Colon (tissue), 2 donors: ENCODE results near the gene FRMD4A.

Source experiments
- FAIRE-seq: peaks from 2 replicates; lab custom pipeline; 2012; peaks lifted over from hg19 to GRCh38; lab: Jason Lieb, UNC
- donor health status: control.
- donor health status: control.

Gene FRMD4A

DNA sequence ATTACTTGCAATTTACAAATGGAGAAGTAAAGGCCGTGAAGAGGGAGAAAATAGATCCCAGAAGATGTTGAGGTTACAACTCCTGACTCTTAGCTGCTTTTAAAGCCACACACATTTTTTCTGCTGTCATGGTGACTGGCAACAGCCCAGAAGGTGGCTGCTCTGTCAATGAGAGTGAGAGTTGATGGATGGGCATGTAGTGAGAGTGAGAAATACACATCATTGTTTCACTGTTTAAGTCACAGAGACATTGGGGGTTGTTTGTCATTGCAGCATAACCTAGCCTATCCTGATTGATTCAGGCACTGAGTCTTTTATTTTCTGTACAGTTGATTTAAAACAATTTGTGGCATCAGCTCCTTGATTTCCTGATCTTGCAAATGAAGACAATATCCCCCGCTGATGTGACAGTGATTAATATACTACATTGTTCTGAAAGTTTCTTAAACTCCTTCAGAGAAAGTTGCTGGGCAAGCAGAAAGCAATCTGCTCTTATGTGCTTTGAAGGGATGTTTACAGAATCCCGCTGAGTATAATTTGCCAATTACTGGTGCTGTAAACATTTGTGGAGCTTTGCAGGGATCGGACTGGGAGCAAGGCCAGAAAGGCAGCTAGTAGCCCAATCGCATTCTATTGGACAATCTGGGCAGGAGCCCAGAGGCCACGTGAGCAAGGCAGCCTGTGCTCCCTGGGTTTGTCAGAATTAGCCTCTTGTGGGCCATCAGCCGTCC lies 514.4 kb downstream of the FRMD4A start:
- FAIRE-seq = no peak

DNA sequence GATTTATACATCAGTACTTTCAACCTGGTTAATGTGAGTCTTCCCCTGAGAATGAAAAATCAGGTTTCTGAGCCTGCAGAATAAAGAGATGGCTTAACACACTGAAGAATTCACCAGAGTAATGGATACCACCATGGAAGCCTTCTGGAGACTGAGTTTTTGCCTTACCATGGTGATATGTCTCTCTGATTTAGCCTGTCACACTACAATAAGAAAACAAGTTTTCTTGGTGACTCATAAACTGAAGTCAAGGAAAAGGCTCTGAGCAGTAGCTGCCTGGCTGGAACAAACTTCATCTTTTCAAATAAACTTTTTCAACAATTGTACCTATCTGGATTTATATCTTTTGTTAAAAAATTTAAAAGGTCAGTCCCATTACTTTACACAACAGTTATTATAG lies 515.0 kb downstream of the FRMD4A start:
- no peak for FAIRE-seq

DNA sequence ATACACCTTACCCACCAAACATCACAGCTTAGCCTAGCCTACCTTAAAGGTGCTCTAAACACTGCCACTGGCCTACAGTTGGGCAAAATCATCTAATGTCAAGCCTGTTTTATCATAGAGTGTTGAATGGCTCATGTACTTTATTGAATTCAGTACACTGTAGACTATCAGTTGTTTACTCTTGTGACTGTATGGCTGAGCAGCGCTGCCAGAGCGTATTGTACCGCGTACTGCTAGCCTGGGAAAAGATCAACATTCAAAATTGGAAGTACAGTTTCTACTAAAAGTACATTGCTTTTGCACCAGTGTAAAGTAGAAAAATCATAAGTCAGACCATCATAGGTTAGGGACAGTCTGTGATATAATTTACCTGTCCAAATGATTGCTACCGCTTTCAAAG lies 517.2 kb downstream of the FRMD4A start:
- FAIRE-seq = no peak

DNA sequence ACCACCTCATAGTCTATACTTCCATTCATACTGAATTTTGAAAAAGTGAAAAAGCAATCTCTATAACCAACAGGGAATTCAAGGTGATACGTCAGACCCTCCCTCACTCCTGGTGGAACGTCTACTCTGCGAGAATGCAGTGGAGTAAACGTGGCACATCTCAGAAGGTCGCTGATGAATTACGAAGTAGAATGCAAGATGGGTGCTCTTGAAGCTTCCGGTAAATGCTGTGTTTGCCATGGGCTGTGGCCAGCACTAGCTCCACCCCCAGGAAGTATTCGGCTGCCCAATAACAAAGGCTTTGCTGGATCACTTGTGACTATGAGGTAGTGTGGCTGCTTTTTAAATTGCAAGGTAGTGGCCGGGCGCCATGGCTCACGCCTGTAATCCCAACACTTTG lies 517.9 kb downstream of the FRMD4A start:
- FAIRE-seq = no peak

DNA sequence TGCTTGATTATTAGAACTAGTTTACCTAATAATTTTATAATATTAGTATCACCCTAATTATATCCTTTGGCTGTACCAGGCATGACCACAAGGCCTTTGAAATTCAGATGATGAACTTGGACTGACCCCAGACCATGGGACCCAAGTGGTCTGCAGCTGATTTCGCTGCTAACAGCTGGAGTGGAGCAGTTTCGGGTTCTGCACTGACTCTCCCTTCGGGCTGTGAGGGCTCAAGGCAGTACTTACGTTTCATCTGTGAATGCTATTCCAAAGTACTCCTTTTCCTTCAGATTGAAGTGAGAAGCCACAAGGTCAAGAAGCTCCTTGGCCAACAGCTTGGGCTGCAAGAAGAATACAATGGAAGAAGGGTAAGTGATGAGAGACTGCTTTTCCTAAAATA lies 520.2 kb downstream of the FRMD4A start:
- no peak for FAIRE-seq

DNA sequence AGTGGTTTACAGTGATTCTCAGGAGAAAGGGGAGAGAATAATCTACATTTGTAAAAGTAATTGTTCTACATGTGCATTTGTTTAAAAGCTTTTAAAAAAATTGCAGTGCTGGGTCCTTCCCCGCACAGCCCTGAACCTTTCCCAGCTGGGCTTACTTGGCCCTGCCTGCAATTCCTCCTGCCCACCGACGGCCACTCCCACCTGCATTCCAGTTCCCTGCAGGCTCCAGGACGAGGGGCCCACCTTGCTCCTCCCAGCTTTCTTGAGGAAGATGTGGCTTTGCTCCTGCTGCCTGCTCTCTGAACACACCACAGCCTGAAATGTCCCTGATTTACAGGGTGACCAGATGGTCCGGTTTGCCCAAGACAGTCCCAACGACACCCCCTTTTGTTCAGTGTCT lies 521.3 kb downstream of the FRMD4A start:
- no peak for FAIRE-seq

DNA sequence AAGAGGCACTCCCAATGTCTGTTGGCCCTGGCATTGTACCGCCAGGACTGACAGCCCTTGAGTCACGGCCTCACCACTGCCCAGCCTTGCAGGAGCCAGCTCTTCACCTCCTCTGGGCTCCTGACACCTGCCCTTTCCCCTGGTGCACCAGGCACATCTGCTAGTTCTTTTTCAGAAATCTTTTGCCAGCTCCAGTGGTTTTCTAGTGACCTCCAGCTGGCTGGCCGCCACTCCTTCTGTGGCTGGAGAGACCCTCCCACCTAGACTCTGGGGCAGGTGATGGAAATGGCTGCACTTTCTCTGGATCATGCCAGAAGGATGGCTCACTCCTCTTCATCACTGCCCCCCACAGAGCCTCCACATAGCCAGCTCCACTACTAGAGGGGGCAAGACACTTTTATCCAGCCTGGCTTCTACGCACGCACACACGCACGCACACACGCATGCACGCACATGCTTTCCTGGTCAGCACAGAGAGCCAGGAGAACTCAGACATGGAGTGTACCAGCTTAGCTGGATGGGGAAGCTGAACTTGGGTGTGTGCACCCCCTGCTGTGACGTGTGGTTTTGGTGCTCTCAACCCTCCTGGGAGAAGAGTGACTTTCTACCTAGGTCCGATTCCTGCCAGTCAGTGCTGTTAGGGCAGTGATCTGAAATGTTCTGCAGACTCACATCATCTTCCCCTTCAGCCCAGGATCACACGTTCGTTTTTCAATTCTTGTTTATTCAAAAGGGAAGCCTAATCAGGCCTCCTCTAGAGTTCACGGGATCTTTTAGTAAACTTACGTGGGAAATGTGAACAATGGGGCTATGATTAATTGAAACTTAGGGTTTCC lies 522.0 kb downstream of the FRMD4A start:
- no peak for FAIRE-seq

DNA sequence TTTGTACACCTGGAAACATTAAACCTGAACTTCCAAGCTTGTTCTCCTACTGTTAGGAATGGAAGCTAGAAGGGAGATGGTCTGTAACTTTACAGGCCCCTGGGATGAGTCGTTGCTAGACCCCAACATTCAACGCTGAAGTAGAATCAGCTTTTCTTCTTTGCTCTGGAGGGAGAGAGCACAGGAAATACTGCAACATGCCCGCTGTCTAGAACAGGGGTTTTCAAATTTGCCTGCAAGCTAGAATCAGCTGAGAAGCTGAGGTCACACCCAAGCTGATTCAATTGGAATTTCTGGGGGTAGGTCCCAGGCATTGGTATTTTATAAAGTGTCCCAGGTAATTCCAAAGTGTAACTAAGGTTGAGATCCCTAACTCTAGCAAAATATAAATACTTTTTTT lies 524.3 kb downstream of the FRMD4A start:
- FAIRE-seq = no peak

DNA sequence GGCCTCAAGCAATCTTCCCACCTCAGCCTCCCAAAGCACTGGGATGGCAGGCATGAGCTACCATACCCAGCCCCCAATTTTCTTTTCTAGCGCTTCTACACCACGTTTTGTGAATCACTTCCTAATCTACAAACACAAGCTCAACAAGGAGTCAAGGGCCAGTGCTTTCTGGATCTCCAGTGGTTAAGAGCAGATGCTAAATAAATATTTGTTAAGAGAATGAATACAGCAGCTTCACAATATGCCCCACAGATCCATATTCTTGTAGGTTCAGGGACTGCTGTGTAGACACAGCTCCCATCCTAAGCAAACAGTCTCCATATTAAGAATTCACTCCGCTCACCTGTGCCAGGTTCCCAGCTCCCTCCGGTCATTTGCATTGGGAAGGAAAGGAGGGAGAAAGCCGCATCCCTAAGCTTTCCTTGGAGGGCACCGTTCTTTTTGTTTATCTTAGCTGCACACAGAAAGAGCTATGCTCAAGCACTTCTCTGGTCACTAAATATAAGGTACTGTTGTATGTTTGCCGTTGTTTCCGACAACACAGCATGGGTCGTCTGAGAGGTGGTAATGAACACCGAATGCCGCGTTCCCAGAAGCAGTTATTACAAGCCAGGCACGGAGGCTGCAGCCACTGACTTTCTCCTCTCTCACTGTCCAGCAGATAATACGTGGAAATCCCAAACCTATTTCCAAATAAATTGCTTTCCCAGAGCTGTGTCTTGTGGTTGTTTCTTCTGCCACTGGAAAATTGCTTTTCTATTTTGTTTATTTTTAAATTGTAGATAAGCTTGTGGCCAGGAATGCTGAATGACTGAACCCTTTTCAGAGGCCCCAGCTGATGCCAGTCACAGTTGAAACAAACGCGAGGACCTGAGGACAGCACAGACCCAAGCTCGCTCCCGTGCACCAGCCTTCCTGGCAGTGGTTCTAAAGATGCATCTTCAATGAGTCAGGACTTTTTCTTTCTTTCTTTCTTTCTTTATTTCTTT lies 526.9 kb downstream of the FRMD4A start:
- no peak for FAIRE-seq

DNA sequence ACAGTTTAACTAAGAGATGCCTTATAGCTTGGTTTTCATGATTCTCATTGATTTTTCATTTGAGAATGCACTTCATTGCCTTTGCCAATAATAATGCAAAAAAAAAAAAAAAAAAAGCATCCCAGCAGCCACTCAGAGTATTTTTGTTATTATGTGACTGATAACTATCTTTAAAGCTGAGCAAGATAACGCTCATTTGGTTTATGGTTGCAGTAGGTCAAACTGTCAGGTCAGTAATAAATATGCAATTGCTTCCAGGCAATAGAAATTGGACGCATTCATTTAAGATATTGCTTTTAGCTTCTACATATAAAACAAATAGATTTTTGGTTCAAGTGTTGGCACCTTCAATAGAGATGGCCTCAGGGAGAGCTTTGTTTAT lies 528.8 kb downstream of the FRMD4A start:
- no peak for FAIRE-seq

DNA sequence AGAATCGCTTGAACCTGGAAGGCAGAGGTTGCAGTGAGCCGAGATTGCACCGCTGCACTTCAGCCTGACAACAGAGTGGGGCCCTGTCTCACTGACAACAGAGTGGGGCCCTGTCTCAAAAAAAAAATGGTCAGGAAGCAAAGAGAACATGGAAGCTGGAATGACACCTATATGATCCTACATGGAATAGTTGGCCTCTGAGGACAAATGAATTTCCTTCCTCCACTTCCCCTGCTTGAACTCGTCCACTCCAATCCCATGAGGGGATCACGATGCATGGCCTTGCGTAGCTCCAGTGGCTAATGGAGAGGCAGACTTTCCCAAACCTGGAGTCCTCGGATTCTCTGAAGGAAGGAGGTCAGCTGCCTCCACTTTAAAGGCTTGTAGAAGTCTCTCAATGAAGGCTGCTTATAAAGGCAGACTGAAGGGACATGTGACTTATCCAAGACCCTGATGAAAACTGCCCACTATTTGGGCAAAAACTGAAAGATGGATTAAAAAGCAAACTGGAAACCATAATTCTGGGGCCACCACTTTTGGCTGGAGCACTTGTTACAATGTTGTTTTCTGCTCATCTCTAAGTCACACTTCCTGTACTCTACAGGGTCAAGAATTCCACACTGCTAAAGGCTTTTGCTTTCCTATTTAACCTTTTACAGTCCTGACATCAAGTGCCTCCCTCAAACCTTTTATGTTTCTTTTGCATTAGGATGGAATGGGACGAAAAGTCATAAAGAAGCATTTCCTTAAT lies 529.4 kb downstream of the FRMD4A start:
- no peak for FAIRE-seq

DNA sequence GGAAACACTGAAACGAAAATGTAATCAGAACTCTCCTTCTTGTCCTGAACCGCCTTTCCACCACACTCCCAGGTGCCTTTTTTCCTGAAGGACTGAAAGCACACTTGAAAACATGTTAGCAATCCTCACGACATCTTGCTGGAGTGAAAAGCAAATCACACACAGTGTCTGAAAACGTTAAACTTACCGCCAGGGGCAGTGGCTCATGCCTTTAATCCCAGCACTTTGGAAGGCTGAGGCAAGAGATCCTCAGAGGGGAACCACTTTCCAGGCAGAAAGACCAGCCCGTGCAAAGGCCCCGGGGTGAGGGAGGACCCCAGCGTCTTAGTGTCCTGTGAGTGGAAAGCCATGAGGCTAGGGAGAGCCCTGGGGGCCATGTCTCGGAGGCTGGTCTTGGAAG lies 533.6 kb downstream of the FRMD4A start:
- FAIRE-seq = no peak

DNA sequence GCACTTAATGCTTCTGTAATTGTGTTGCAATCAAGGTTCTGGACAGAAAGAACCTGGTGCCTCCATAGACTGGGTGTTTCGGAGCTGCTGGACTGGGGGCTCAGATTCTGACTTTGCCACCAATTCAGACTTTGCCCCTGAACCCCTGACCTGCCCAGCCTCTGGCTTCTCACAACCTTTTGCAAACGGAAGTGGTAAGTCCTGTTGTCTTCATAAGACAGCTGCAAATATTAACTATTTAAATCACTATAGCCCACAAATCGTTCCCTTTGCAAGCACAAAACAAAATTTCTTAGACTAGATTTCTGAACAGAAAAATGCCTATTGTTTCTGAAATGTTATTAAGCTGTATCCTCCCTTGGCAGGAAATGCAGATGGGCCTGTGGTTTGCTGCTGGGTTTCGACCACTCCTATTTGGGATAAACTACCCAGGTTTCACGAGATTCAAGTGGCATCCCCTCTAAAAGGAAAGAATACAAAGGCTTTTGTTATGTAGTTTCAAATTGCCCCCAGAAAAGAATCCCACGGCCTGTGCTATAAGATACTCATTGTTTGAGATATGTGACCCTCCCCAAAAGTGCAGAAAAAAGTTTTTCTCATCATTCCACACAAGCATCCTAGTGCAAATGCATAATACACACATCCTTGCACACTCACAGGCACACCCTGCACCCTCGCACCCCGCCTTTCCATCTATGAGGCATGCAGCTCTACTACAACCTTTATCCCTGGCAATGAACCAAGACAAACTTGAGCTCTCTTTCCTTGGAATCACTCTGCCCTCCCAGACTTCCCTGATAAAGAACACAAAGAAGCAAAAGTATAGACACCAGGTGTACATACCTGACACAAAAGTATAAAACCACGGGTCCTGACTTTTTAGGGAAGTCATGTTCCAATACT lies 534.8 kb downstream of the FRMD4A start:
- FAIRE-seq = no peak

DNA sequence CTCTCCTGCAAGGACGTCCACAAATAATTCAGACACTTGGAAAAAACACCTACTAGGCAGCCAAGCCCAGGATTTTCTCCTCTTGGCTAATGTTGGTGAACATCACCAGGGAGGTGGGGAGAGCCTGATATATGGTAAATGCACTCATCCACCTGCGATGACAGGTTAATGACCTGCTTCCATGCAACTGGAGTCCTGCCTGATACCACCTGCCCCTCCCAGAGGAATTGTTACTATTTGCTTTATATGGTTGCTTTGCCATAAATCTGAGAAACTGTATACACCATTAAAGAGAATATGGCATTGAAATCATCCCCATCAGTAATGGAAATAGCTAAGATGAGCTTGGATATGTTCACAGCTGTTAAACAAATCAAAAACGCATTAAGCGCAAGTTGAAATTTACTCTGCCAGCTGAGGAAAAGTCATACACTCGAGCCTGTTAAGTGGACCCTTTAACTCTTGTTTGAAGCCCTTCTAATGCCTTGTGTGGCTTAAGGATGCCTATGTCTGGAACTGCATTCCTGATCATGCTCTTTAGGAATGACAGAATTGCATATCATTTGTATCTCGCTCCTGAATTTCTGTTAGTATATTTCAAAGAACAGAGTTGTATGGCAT lies 535.6 kb downstream of the FRMD4A start:
- no peak for FAIRE-seq

DNA sequence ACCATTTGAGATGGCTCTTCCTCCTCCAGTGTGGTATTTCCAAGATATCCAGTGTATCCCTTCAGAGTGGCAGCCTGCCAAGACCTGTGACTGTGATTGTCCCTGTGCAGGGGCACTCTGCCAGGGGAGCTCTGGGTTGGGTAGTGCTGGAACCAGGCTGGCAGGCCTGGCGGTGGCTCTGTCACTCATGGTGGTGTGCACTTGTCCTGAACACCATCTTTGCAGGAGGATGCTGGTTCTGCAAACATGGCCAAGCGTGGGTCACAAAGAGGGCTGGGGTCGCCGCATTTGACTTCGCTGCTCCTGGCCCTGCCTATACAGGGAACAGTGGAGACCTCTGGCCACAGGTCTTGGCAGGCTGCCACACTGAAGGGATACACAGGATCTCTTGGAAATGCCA lies 538.7 kb downstream of the FRMD4A start:
- FAIRE-seq = no peak

DNA sequence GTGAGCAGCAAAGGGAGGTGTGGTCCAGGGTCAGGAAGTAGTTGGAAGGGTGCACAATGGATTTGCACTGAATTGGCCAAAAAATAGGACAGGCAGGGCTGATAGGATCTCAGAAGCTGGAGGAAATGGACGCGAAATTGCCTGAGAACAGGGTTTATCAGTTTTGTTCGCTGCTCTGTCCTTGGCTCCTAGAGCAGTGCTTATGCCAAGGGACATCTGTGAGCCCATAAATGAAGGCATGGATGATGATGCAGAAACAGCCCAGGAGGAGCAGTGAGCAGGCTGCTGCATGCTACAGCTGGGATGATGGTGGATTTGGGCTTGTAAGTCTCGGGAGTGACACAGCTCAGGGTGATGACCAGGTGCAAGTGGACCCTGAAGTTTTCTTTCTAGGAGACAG lies 539.2 kb downstream of the FRMD4A start:
- FAIRE-seq = no peak

DNA sequence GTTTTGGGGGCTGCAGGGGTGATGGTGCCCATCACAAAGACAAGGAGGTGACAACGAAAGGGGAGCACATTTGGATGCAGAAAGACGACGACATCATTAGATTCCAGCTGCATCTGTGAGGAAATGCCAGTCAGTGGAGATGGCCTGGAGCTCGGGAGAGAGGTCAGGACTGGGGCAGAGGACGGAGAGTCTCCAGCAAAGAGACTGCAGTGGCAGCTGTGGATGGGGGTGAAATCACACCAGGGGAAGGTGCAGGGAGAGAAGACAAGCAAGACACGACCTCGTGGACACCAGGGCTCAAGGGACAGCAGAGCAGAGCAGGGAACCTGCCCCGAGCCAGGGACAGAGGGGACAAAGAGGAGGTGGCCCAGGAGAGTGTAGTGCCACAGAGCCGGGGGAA lies 540.5 kb downstream of the FRMD4A start:
- FAIRE-seq = no peak

DNA sequence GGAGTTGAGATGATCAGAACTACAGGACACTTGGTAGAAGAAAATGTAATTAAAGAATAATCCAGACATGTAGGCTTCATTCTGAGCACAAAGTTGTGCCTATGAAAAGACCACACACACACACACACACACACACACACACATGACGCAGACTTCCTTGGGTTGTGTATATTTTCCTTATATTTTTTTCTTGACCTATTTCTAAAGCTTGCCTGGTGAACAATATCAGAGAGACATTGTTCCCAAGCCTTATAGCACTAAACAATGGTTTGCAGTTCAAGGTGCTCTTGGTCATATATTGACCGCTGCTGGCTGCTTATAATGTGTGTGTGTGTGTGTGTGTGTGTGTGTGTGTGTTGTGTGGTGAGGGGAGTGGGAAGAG lies 541.3 kb downstream of the FRMD4A start:
- no peak for FAIRE-seq

DNA sequence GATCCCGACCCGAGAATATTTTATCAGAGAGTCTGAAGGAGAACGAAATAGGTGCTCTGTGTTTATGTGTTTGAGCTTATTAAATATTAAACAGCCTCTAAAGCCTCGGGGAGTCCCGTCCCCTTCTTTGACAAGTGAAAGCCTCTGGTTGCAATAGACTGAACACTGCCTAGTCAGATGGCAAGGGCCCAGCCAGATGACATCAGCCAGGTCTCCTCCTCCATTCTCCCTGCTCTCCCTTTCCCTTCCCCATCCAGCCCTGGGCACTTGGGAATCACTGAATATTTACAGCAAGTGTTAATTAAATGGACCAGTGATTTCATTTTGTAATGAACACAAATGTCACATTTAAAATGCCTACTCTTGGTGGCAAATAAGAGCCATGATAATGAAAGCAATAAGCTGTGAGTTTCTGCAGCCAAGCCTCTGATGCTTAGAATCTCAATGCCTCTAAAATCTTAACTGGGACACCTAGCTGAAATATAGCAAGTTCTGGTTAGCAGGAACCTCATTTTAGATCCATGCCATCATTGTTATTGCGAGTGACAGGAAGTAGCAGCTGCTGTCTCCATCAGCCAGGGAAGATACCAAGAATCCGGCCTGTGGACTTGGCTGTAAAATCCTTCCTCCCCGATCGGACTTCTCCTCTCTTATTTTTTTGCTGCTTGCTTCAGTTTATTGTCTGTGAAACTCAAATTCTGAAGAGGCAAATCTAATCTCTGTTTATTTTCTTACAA lies 541.8 kb downstream of the FRMD4A start:
- FAIRE-seq = no peak

DNA sequence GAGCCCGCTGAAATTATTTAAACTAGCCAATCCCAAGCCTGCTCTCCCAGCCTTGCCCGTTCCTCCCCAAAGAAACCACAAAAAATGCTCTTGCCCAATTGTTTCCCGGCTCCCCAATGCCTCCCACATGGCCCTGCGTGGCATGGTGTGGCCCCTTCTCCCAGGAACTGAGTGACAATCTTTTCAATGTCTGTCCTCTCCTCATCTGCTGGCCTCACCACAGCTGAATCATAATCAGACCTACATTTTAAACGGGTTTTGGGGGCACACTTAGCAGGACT lies 542.5 kb downstream of the FRMD4A start:
- FAIRE-seq = no peak
